ENCODE measurements around the gene CEACAM19.

Gene CEACAM19

GRCh38 chr19:44648631-44649251, 22.5 kb upstream of the CEACAM19 start:
- TF ChIP-seq TAF1 (IDR thresholded peaks at IDR 0.05; ENCODE audit: borderline replicate concordance, low read depth, low read length) (no peak), POLR2A (IDR thresholded peaks at IDR 0.05; ENCODE audit: low read depth, low read length) (no peak), POLR2AphosphoS5 (IDR thresholded peaks at IDR 0.05; ENCODE audit: low read depth, low read length) (no peak)
- DNase-seq (ENCODE audit: insufficient read length) (no peak), FAIRE-seq (no peak)

GRCh38 chr19:44649578-44650145, 21.6 kb upstream of the CEACAM19 start:
- FAIRE-seq, result no peak

GRCh38 chr19:44653343-44653742, 17.9 kb upstream of the CEACAM19 start:
- TF ChIP-seq TAF1 (IDR thresholded peaks at IDR 0.05; ENCODE audit: borderline replicate concordance, low read depth, low read length), result no peak
- TF ChIP-seq POLR2A (IDR thresholded peaks at IDR 0.05; ENCODE audit: low read depth, low read length), result no peak
- no peak for TF ChIP-seq POLR2AphosphoS5 (IDR thresholded peaks at IDR 0.05; ENCODE audit: low read depth, low read length)
- no peak for FAIRE-seq
- DNase-seq (ENCODE audit: insufficient read length), result no peak

More at GRCh38 chr19:44649578-44650145, 21.6 kb upstream of the CEACAM19 start:
- TF ChIP-seq POLR2A (IDR thresholded peaks at IDR 0.05; ENCODE audit: low read depth, low read length) (no peak), POLR2AphosphoS5 (IDR thresholded peaks at IDR 0.05; ENCODE audit: low read depth, low read length) (no peak), TAF1 (IDR thresholded peaks at IDR 0.05; ENCODE audit: borderline replicate concordance, low read depth, low read length) (no peak)
- DNase-seq (ENCODE audit: insufficient read length), result no peak

GRCh38 chr19:44653977-44654774, 17.1 kb upstream of the CEACAM19 start:
- TF ChIP-seq TAF1 (IDR thresholded peaks at IDR 0.05; ENCODE audit: borderline replicate concordance, low read depth, low read length) (no peak), POLR2AphosphoS5 (IDR thresholded peaks at IDR 0.05; ENCODE audit: low read depth, low read length) (no peak), POLR2A (IDR thresholded peaks at IDR 0.05; ENCODE audit: low read depth, low read length) (no peak)
- peak; percentile 88 for FAIRE-seq
- DNase-seq (ENCODE audit: insufficient read length), result peak; percentile 78

GRCh38 chr19:44657211-44657921, 13.9 kb upstream of the CEACAM19 start:
- FAIRE-seq, result peak; percentile 77
- peak; percentile 74 for DNase-seq (ENCODE audit: insufficient read length)
- TF ChIP-seq POLR2A (IDR thresholded peaks at IDR 0.05; ENCODE audit: low read depth, low read length) (no peak), TAF1 (IDR thresholded peaks at IDR 0.05; ENCODE audit: borderline replicate concordance, low read depth, low read length) (no peak), POLR2AphosphoS5 (IDR thresholded peaks at IDR 0.05; ENCODE audit: low read depth, low read length) (no peak)

GRCh38 chr19:44658069-44658733, 13.1 kb upstream of the CEACAM19 start:
- DNase-seq (ENCODE audit: insufficient read length), result no peak
- TF ChIP-seq POLR2AphosphoS5 (IDR thresholded peaks at IDR 0.05; ENCODE audit: low read depth, low read length) (no peak), POLR2A (IDR thresholded peaks at IDR 0.05; ENCODE audit: low read depth, low read length) (no peak), TAF1 (IDR thresholded peaks at IDR 0.05; ENCODE audit: borderline replicate concordance, low read depth, low read length) (no peak)
- no peak for FAIRE-seq

- no peak for TF ChIP-seq POLR2AphosphoS5 (IDR thresholded peaks at IDR 0.05; ENCODE audit: low read depth, low read length)
- no peak for TF ChIP-seq POLR2A (IDR thresholded peaks at IDR 0.05; ENCODE audit: low read depth, low read length)
- DNase-seq (ENCODE audit: insufficient read length) (no peak), FAIRE-seq (no peak)
These were observed 11.2 kb upstream of the CEACAM19 start for GRCh38 chr19:44660081-44660480.

GRCh38 chr19:44661205-44661604, 10.1 kb upstream of the CEACAM19 start:
- no peak for TF ChIP-seq POLR2AphosphoS5 (IDR thresholded peaks at IDR 0.05; ENCODE audit: low read depth, low read length)
- DNase-seq (ENCODE audit: insufficient read length) (no peak), FAIRE-seq (no peak)

GRCh38 chr19:44661904-44662303, 9.4 kb upstream of the CEACAM19 start:
- no peak for DNase-seq (ENCODE audit: insufficient read length)
- no peak for FAIRE-seq

GRCh38 chr19:44662691-44663385, 8.4 kb upstream of the CEACAM19 start:
- FAIRE-seq (no peak), DNase-seq (ENCODE audit: insufficient read length) (no peak)
- no peak for TF ChIP-seq TAF1 (IDR thresholded peaks at IDR 0.05; ENCODE audit: borderline replicate concordance, low read depth, low read length)
- TF ChIP-seq POLR2A (IDR thresholded peaks at IDR 0.05; ENCODE audit: low read depth, low read length), result no peak
- no peak for TF ChIP-seq POLR2AphosphoS5 (IDR thresholded peaks at IDR 0.05; ENCODE audit: low read depth, low read length)

More at GRCh38 chr19:44661904-44662303, 9.4 kb upstream of the CEACAM19 start:
- TF ChIP-seq TAF1 (IDR thresholded peaks at IDR 0.05; ENCODE audit: borderline replicate concordance, low read depth, low read length) (no peak), POLR2AphosphoS5 (IDR thresholded peaks at IDR 0.05; ENCODE audit: low read depth, low read length) (no peak), POLR2A (IDR thresholded peaks at IDR 0.05; ENCODE audit: low read depth, low read length) (no peak)
